ENCODE results near the gene CRK.
"Not testable (repeated sequence)": the region's sequence is repeated elsewhere in the genome, so short reads cannot be mapped to it uniquely, and the experiment has no call there.

DNA sequence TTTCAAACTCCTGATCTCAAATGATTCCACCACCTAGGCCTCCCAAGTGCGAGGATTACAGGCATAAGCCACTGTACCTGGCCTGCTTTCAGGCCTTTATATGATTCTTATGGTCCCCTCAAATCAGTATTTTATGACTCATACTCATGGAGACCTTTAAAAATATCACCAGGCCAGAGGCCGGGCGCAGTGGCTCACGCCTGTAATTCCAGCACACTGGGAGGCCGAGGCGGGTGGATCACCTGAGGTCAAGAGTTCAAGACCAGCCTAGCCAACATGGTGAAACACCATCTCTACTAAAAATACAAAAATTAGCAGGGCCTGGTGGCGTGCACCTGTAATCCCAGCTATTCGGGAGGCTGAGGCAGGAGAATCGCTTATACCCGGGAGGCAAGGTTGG is 37.6 kb downstream of the CRK start:
- TF ChIP-seq SP1 (IDR thresholded peaks at IDR 0.05); SUZ12 (IDR thresholded peaks at IDR 0.05); FOXA1 (IDR thresholded peaks at IDR 0.05); HDGF (IDR thresholded peaks at IDR 0.05; ENCODE audit: borderline replicate concordance); ARNT (IDR thresholded peaks at IDR 0.05); ELF4 (IDR thresholded peaks at IDR 0.05); FOXM1 (IDR thresholded peaks at IDR 0.05; ENCODE audit: borderline replicate concordance): not testable (repeated sequence)
- TF ChIP-seq, protein P1, sequence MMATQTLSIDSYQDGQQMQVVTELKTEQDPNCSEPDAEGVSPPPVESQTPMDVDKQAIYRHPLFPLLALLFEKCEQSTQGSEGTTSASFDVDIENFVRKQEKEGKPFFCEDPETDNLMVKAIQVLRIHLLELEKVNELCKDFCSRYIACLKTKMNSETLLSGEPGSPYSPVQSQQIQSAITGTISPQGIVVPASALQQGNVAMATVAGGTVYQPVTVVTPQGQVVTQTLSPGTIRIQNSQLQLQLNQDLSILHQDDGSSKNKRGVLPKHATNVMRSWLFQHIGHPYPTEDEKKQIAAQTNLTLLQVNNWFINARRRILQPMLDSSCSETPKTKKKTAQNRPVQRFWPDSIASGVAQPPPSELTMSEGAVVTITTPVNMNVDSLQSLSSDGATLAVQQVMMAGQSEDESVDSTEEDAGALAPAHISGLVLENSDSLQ (IDR thresholded peaks at IDR 0.05) = not testable (repeated sequence)

All from HEK293T (cell line).